Activated T-cell treated with anti-CD3 and anti-CD28 coated beads, Interleukin-2, amount 50 U/mL, for 72 hours (primary cell): ENCODE results near the gene GSG1. TPM values are rescaled to one million over a fixed set of nuclear protein-coding genes. Genes with fewer than 3 reads are reported as not detected.

Experiments used
- ATAC-seq, 2 donors: fragments of 150-1000 bp; cut with Tn5 transposase; replicated peaks in 1 of 2; 2 replicates each; pipeline ENCODE4 v1.10.0; 2021; ENCODE audit warnings: moderate library complexity in 2 of 2, mild to moderate bottlenecking in 1 of 2
- DNase-seq, 2 donors: peaks; one replicate each; pipeline ENCODE4 v3.0.0; 2021 to 2022; ENCODE audit warnings: mixed read lengths in 1 of 2
- H3K27ac Mint-ChIP-seq: one replicate; pipeline ENCODE4 v1.8.0; 2022; ENCODE audit warnings: mild to moderate bottlenecking, moderate library complexity, mixed read lengths
- H3K27me3 Mint-ChIP-seq: one replicate; pipeline ENCODE4 v1.8.0; 2022; ENCODE audit warnings: low read depth, mixed read lengths
- H3K36me3 Mint-ChIP-seq, 2 donors: one replicate each; pipeline ENCODE4 v1.8.0; 2022; ENCODE audit warnings: mixed read lengths in 2 of 2, mild to moderate bottlenecking in 1 of 2; ENCODE audit not compliant: insufficient read depth in 2 of 2
- H3K4me1 Mint-ChIP-seq: one replicate; pipeline ENCODE4 v1.8.0; 2022; ENCODE audit warnings: low read depth, mixed read lengths
- H3K4me3 Mint-ChIP-seq, 2 donors: one replicate each; pipeline ENCODE4 v1.8.0; 2022; ENCODE audit warnings: mild to moderate bottlenecking in 2 of 2, mixed read lengths in 2 of 2, moderate library complexity in 2 of 2
- H3K9me3 Mint-ChIP-seq, 2 donors: one replicate each; pipeline ENCODE4 v1.8.0; 2022; ENCODE audit warnings: mixed read lengths in 2 of 2
- total RNA-seq, 2 donors: library from RNA; stranded (reverse); gene quantifications; one replicate each; pipeline ENCODE4 v1.2.3, GENCODE V29; 2022

Gene GSG1
- total RNA-seq, 2 donors from 2014 or later, result not detected

DNA sequence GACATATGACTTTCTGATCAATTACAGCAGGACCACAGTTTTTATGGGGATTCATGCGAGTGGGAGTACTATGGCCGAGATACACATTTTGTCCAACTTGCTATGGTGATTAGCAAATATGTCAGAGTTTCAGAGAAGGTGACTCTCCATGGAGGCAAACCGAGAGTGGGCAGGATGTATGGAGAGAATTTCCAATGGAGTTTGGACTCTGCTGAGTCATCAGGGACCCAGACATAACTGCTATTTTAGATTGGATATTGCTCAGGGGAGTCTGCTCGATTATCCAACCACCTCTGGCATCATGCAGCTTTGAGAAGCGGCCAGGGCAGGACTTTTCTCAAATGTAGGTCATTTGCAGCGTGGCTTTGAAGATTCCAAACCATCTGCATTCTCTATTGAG is 9.5 kb upstream of the GSG1 start:
- ATAC-seq, result no peak
- H3K4me1 Mint-ChIP-seq, result no peaks in the 10 kb centered on the region
- peaks cover 2 to 4% of the 10 kb centered on the region in 2 donors for H3K9me3 Mint-ChIP-seq
- H3K27me3 Mint-ChIP-seq, result peaks cover 15% of the 10 kb centered on the region
- no peak overlapping the region for H3K4me3 Mint-ChIP-seq
- no peak for DNase-seq
- H3K27ac Mint-ChIP-seq, result no peak overlapping the region
- H3K36me3 Mint-ChIP-seq, result no peaks in the 10 kb centered on the region

DNA sequence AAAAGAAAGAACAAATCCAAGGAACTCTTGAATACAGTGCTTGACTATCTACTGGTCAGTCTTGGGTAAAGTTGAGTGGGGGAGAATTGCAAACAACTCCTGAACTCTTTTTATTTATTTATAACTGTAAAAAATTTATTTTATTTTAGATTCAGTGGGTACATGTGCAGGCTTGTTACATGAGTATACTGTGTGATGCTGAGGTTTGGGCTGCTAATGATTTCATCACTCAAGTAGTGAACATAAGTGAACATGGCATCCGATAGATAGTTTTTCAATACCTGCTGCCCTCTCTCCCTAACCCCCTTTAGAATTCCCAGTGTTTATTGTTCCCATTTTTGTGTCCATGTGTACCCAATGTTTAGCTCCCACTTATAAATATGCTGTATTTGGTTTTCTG is 3.2 kb upstream of the GSG1 start:
- DNase-seq, result no peak

GRCh38 chr12:13105781-13106180 is 2.3 kb upstream of the GSG1 start:
- peaks cover 2 to 4% of the 10 kb centered on the region in 2 donors for H3K9me3 Mint-ChIP-seq
- H3K4me1 Mint-ChIP-seq, result peaks cover 24% of the 10 kb centered on the region
- H3K4me3 Mint-ChIP-seq, result no peak overlapping the region
- peaks cover 9% of the 10 kb centered on the region for H3K27me3 Mint-ChIP-seq
- no peak overlapping the region for H3K27ac Mint-ChIP-seq
- DNase-seq (no peak), ATAC-seq (no peak)
- H3K36me3 Mint-ChIP-seq, result no peaks in the 10 kb centered on the region

More for the DNA sequence above, 3.2 kb upstream of the GSG1 start:
- H3K27ac Mint-ChIP-seq, result no peak overlapping the region
- peaks cover 21% of the 10 kb centered on the region for H3K4me1 Mint-ChIP-seq
- peaks cover 2 to 4% of the 10 kb centered on the region in 2 donors for H3K9me3 Mint-ChIP-seq
- no peak overlapping the region for H3K4me3 Mint-ChIP-seq
- H3K36me3 Mint-ChIP-seq, result no peaks in the 10 kb centered on the region
- no peak for ATAC-seq
- H3K27me3 Mint-ChIP-seq, result peaks cover 9% of the 10 kb centered on the region

DNA sequence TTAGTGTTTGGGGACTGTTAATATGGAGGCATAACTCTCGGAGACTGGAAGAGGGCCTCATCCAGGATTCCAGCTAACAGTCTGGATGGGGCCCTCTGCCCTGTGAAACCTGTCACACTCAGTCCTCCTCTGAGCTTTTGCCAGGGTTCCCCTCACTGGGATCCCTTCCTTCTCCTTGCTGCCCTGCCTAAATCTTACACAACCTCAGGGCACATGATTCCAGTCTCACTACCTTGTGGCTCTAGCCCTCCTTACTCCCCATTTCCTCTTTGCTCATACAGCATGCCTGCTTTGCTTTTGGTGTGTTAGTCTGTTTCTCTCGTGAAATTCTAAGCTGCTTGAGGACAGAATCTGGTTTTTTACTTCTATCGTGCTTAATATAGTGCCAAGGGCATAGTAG is 942 bp upstream of the GSG1 start:
- Mint-ChIP-seq H3K36me3 (no peaks in the 10 kb centered on the region), H3K27me3 (peaks cover 2% of the 10 kb centered on the region), H3K27ac (no peak overlapping the region), H3K4me3 (no peak overlapping the region), H3K4me1 (peaks cover 38% of the 10 kb centered on the region), H3K9me3 (peaks cover 2 to 4% of the 10 kb centered on the region in 2 donors)
- DNase-seq (no peak), ATAC-seq (no peak)

DNA sequence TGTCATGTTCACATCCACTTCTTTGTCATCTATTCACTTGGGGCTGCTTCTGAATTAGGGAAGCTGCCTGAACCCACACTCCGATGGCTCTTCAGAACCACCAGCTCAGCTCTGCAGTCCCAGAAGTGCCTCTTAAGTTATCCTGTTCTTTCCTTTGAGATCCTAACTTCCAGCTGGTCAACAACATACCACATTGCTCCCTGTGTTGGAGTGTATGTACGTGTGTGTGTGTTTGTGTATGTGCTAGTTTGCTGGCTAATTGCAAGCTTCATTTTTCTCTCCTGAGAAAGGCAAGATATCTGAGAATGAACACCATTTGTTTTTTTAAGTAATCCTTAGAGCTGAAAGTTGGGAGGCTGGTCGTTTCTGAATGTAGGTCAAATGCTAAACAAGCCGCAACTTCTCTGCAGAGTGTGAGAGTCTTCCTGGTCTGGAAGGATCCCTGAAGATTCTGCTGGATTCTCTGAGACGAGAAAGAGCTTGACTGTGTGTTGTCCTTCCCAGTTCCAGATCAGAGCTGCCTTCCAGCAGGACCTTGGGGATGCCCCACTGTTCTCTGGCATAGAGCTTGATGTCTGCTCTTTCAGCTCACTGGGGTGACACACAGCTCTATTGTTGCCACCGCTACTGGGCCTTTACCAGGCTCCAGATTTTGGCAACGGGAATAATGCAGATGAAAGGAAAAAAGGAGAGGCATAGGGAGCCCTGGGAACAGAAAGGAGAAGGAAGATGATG is 839 bp downstream of the GSG1 start:
- Mint-ChIP-seq H3K4me3 (peak overlapping the region; percentile 84 to 86), H3K4me1 (peaks cover 56% of the 10 kb centered on the region), H3K9me3 (no peaks in the 10 kb centered on the region), H3K36me3 (no peaks in the 10 kb centered on the region), H3K27ac (peak overlapping the region; percentile 83), H3K27me3 (no peaks in the 10 kb centered on the region)
- ATAC-seq, result no peak
- no peak for DNase-seq

DNA sequence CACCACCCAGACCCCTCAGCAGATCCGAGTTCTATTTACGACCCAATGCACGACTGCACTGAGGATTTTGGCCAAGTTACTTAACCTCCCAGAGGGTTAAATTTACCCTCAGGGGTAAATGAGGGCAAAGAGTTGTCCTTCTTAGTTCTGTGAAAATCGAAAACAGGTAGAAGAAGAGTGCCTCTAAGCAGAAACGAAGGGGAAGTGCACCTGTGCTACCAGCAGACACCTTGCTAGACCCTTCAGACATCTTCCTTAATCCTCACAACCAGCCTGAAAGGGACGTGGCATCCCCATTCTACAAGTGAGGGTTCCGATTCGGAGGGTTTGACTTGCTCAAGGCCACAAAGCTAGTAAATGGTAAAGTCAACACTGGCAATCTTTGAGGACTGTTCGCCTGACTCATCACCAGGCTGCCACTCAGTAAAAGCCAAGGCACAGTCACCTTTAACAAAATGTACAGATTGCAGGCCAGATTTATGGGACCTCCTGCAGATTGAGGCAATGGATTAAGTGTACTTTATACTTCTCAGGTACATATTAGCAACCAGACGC is 1.6 kb downstream of the GSG1 start:
- peak; percentile 43 to 57 for DNase-seq
- peak overlapping the region; percentile 84 to 86 for H3K4me3 Mint-ChIP-seq
- no peaks in the 10 kb centered on the region for H3K9me3 Mint-ChIP-seq
- peaks cover 57% of the 10 kb centered on the region for H3K4me1 Mint-ChIP-seq
- H3K27me3 Mint-ChIP-seq, result no peaks in the 10 kb centered on the region
- H3K27ac Mint-ChIP-seq, result peak overlapping the region; percentile 83
- H3K36me3 Mint-ChIP-seq, result no peaks in the 10 kb centered on the region
- ATAC-seq, result peak; percentile 15 to 19

DNA sequence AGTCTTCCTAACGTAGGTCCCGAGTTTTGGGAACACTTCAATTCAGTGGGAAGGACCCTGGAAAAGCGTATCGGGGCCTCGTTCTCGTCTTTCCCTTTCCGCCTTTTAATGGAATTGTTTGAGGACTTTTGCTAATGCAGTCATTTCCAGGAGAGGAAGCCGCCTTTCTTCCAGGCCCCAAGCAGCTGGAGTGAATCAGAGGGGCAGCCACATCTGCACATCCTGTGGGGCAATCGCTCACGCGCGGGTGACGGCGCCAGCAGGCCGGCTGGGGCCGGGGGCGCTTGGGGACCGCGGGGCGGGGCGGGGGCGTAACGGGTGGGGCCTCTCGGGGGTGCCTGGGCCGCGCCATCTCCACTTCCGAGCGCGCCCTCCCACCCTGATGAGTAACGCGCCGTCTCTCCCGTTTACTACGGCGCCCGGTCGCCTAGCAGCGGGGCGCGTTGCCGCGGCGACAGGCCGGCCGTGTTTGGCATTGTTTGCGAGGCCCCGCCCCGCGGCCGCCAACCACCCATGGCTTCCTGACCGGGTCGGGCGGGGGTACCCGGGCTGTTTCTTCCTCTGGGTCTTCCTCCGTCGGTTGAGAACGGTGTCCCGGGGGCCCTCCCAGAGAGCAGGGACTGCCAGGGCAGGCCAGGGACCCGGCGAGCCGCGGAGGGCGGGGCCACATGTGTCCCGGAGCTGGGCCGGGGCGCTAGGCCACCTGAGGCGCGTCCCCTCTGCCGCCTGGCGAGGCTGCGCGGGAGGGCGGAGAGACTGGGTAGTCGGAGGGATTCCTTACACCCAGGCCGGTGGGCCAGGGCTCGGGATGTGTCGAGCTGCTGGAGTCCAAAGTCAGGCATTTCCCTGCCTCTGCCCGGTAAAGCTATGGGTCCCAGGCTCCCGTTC is 2.3 kb downstream of the GSG1 start:
- no peaks in the 10 kb centered on the region for H3K27me3 Mint-ChIP-seq
- H3K4me1 Mint-ChIP-seq, result peaks cover 57% of the 10 kb centered on the region
- peak overlapping the region; percentile 83 for H3K27ac Mint-ChIP-seq
- ATAC-seq, result peak; percentile 76 to 84
- peak overlapping the region; percentile 84 to 86 for H3K4me3 Mint-ChIP-seq
- H3K9me3 Mint-ChIP-seq, result no peaks in the 10 kb centered on the region
- H3K36me3 Mint-ChIP-seq, result no peaks in the 10 kb centered on the region
- peak; percentile 91 to 92 for DNase-seq

- no peaks in the 10 kb centered on the region for H3K9me3 Mint-ChIP-seq
- H3K4me3 Mint-ChIP-seq, result peak overlapping the region; percentile 84 to 86
- H3K4me1 Mint-ChIP-seq, result peaks cover 57% of the 10 kb centered on the region
- no peak for ATAC-seq
- no peak overlapping the region for H3K27ac Mint-ChIP-seq
- H3K27me3 Mint-ChIP-seq, result no peaks in the 10 kb centered on the region
- no peaks in the 10 kb centered on the region for H3K36me3 Mint-ChIP-seq
- no peak for DNase-seq
These were observed 2.9 kb downstream of the GSG1 start for GRCh38 chr12:13100605-13100881.

- peaks cover 57% of the 10 kb centered on the region for H3K4me1 Mint-ChIP-seq
- no peaks in the 10 kb centered on the region for H3K36me3 Mint-ChIP-seq
- ATAC-seq (no peak), DNase-seq (no peak)
- H3K4me3 Mint-ChIP-seq, result peak overlapping the region; percentile 84 to 86
- H3K27ac Mint-ChIP-seq, result no peak overlapping the region
- no peaks in the 10 kb centered on the region for H3K27me3 Mint-ChIP-seq
- H3K9me3 Mint-ChIP-seq, result no peaks in the 10 kb centered on the region
These were observed 3.4 kb downstream of the GSG1 start for GRCh38 chr12:13099844-13100604.

- ATAC-seq (no peak), DNase-seq (no peak)
- no peaks in the 10 kb centered on the region for H3K9me3 Mint-ChIP-seq
- H3K36me3 Mint-ChIP-seq, result no peaks in the 10 kb centered on the region
- peaks cover 57% of the 10 kb centered on the region for H3K4me1 Mint-ChIP-seq
- no peaks in the 10 kb centered on the region for H3K27me3 Mint-ChIP-seq
- H3K27ac Mint-ChIP-seq, result peak overlapping the region; percentile 72
- peak overlapping the region; percentile 31 to 41 for H3K4me3 Mint-ChIP-seq
These were observed 4.2 kb downstream of the GSG1 start for GRCh38 chr12:13099066-13099843.

GRCh38 chr12:13097491-13098011 is 5.9 kb downstream of the GSG1 start:
- H3K4me1 Mint-ChIP-seq, result peaks cover 45% of the 10 kb centered on the region
- H3K9me3 Mint-ChIP-seq, result no peaks in the 10 kb centered on the region
- ATAC-seq (no peak), DNase-seq (no peak)
- H3K36me3 Mint-ChIP-seq, result no peaks in the 10 kb centered on the region
- peak overlapping the region; percentile 41 to 77 for H3K4me3 Mint-ChIP-seq
- no peaks in the 10 kb centered on the region for H3K27me3 Mint-ChIP-seq
- peak overlapping the region; percentile 27 for H3K27ac Mint-ChIP-seq
